RWPE2 (cell line): ENCODE measurements around the gene HMCN2.

Experiments
- ATAC-seq: fragments of 200-7000 bp; cut with Tn5 transposase; 3 replicates; pipeline ENCODE4 v1.9.1; 2021; ENCODE audit warnings: low read depth
- DNase-seq: peaks from one replicate; pipeline ENCODE4 v3.0.0-alpha.2; 2020; ENCODE audit warnings: low spot score
- H3K27ac ChIP-seq: fragments of 450-650 bp; 2 replicates; pipeline ENCODE4 v1.5.1; 2017; ENCODE audit warnings: mild to moderate bottlenecking; ENCODE audit not compliant: poor library complexity, severe bottlenecking
- H3K27me3 ChIP-seq: fragments of 250-450 bp; sonication (Bioruptor Pico); 2 replicates; pipeline ENCODE4 v1.5.1; 2021; ENCODE audit warnings: mild to moderate bottlenecking, moderate library complexity; ENCODE audit not compliant: insufficient read depth, poor library complexity, severe bottlenecking
- H3K36me3 ChIP-seq: fragments of 250-450 bp; sonication (Bioruptor Pico); 2 replicates; pipeline ENCODE4 v1.5.1; 2020; ENCODE audit warnings: low read depth, mild to moderate bottlenecking, moderate library complexity
- H3K4me1 ChIP-seq: fragments of 250-450 bp; sonication (Bioruptor Pico); 2 replicates; pipeline ENCODE4 v1.5.1; 2021; ENCODE audit warnings: mild to moderate bottlenecking, moderate library complexity; ENCODE audit not compliant: insufficient read depth, poor library complexity, severe bottlenecking
- H3K4me3 ChIP-seq: fragments of 250-450 bp; sonication (Bioruptor Pico); 2 replicates; pipeline ENCODE4 v1.5.1; 2021; ENCODE audit warnings: mild to moderate bottlenecking, moderate library complexity; ENCODE audit not compliant: severe bottlenecking
- H3K9me3 ChIP-seq: fragments of 250-450 bp; sonication (Bioruptor Pico); 2 replicates; pipeline ENCODE4 v1.5.1; 2021; ENCODE audit warnings: mild to moderate bottlenecking, moderate library complexity; ENCODE audit not compliant: severe bottlenecking
- CTCF ChIP-seq: fragments of 450-650 bp; IDR thresholded peaks from one replicate; pipeline ENCODE4 v1.5.1; 2017; ENCODE audit warnings: mild to moderate bottlenecking, moderate library complexity; ENCODE audit not compliant: poor library complexity, severe bottlenecking

Gene HMCN2

GRCh38 chr9:130366072-130366471 is 100.5 kb downstream of the HMCN2 start:
- Histone ChIP-seq H3K27ac (no peak overlapping the region), H3K9me3 (no peaks in the 10 kb centered on the region), H3K36me3 (no peaks in the 10 kb centered on the region), H3K4me1 (no peaks in the 10 kb centered on the region), H3K27me3 (no peaks in the 10 kb centered on the region), H3K4me3 (no peak overlapping the region)
- DNase-seq (no peak), ATAC-seq (no peak)
- no peak for TF ChIP-seq CTCF

- Histone ChIP-seq H3K4me1 (no peaks in the 10 kb centered on the region), H3K36me3 (no peaks in the 10 kb centered on the region), H3K4me3 (no peak overlapping the region), H3K9me3 (no peaks in the 10 kb centered on the region), H3K27ac (no peak overlapping the region), H3K27me3 (no peaks in the 10 kb centered on the region)
- no peak for DNase-seq
- no peak for ATAC-seq
- no peak for TF ChIP-seq CTCF
Observed at GRCh38 chr9:130366888-130367550, 101.5 kb downstream of the HMCN2 start.

- H3K27ac ChIP-seq: no peak overlapping the region
- no peak for DNase-seq
- no peaks in the 10 kb centered on the region for H3K36me3 ChIP-seq
- H3K4me1 ChIP-seq: no peaks in the 10 kb centered on the region
- H3K27me3 ChIP-seq: no peaks in the 10 kb centered on the region
- ATAC-seq: no peak
- H3K4me3 ChIP-seq: no peak overlapping the region
- TF ChIP-seq CTCF: peak; percentile 13
- no peaks in the 10 kb centered on the region for H3K9me3 ChIP-seq
Observed at GRCh38 chr9:130368631-130369103, 103.1 kb downstream of the HMCN2 start.

GRCh38 chr9:130370226-130370625 is 104.7 kb downstream of the HMCN2 start:
- no peak for TF ChIP-seq CTCF
- H3K4me1 ChIP-seq: no peaks in the 10 kb centered on the region
- no peaks in the 10 kb centered on the region for H3K36me3 ChIP-seq
- DNase-seq (no peak), ATAC-seq (no peak)
- no peak overlapping the region for H3K27ac ChIP-seq
- H3K4me3 ChIP-seq: no peak overlapping the region
- no peaks in the 10 kb centered on the region for H3K9me3 ChIP-seq
- H3K27me3 ChIP-seq: no peaks in the 10 kb centered on the region

- Histone ChIP-seq H3K27me3 (no peaks in the 10 kb centered on the region), H3K27ac (no peak overlapping the region), H3K4me1 (no peaks in the 10 kb centered on the region), H3K36me3 (no peaks in the 10 kb centered on the region), H3K9me3 (no peaks in the 10 kb centered on the region), H3K4me3 (no peak overlapping the region)
- ATAC-seq: no peak
- no peak for DNase-seq
- TF ChIP-seq CTCF: no peak
Observed at GRCh38 chr9:130371196-130371966, 105.8 kb downstream of the HMCN2 start.
